Natural killer cell treated with Interleukin-12 subunit alpha and Interleukin-12 subunit beta and Interleukin-15 and Interleukin-18, amount 100 ng/mL, for 72 hours (primary cell): ENCODE measurements around the gene RAPGEF5. TPM values are rescaled to one million over a fixed set of nuclear protein-coding genes. Genes with fewer than 3 reads are reported as not detected.

ENCODE experiments used
- total RNA-seq, 2 donors: library from RNA; stranded (reverse); gene quantifications; one replicate each; pipeline ENCODE4 v1.2.3, GENCODE V29; 2022

RAPGEF5 gene
- total RNA-seq, 2 donors from 2014 or later = 0.26 to 1.1 TPM

Other genes with a start within 250 kb of the RAPGEF5 start
- gene STEAP1B, start 143.0 kb upstream of the RAPGEF5 start, total RNA-seq = 1 to 10 TPM; 1.2 to 4.1 TPM